GM23338 (cell line): ENCODE results near the gene AJM1. TPM values are rescaled to one million over a fixed set of nuclear protein-coding genes. Genes with fewer than 3 reads are reported as not detected.
"Not testable (repeated sequence)": the region's sequence is repeated elsewhere in the genome, so short reads cannot be mapped to it uniquely, and the experiment has no call there.

Source experiments
- ATAC-seq: fragments of 200-7000 bp; cut with Tn5 transposase; 3 replicates; pipeline ENCODE4 v1.9.1; 2020
- DNase-seq: peaks from one replicate; pipeline ENCODE4 v3.0.0-alpha.2; 2015; ENCODE audit warnings: low spot score
- H2AFZ ChIP-seq: fragments of 200-600 bp; sonication (generic); 2 replicates; pipeline ENCODE4 v1.8.0; 2016; ENCODE audit warnings: antibody characterized with exemption, mild to moderate bottlenecking, moderate library complexity
- H3F3A ChIP-seq: fragments of 200-600 bp; sonication (generic); replicated peaks from 2 replicates; pipeline ENCODE4 v1.8.0; 2017; ENCODE audit warnings: antibody characterized with exemption, mixed run types, low read depth
- H3K27ac ChIP-seq: fragments of 200-600 bp; sonication (generic); 2 replicates; pipeline ENCODE4 v1.6.1; 2016; ENCODE audit warnings: low read depth
- H3K27me3 ChIP-seq: fragments of 200-600 bp; sonication (generic); 2 replicates; pipeline ENCODE4 v1.8.0; 2016; ENCODE audit warnings: mild to moderate bottlenecking, mixed run types, moderate library complexity; ENCODE audit not compliant: insufficient read depth
- H3K36me3 ChIP-seq: fragments of 200-600 bp; sonication (generic); 2 replicates; pipeline ENCODE4 v1.8.0; 2016; ENCODE audit warnings: mild to moderate bottlenecking; ENCODE audit not compliant: insufficient read depth
- H3K4me1 ChIP-seq: fragments of 200-600 bp; sonication (generic); 2 replicates; pipeline ENCODE4 v1.8.0; 2016; ENCODE audit warnings: mild to moderate bottlenecking, moderate library complexity; ENCODE audit not compliant: insufficient read depth
- H3K4me2 ChIP-seq: fragments of 200-600 bp; sonication (generic); 2 replicates; pipeline ENCODE4 v1.7.1; 2017; ENCODE audit warnings: mixed run types
- H3K4me3 ChIP-seq: fragments of 200-600 bp; sonication (generic); 2 replicates; pipeline ENCODE4 v1.6.1; 2016; ENCODE audit warnings: mixed run types
- H3K79me2 ChIP-seq: fragments of 200-600 bp; sonication (generic); replicated peaks from 2 replicates; pipeline ENCODE4 v1.8.0; 2017; ENCODE audit warnings: mild to moderate bottlenecking; ENCODE audit not compliant: insufficient read depth
- H3K9me2 ChIP-seq: fragments of 200-600 bp; sonication (generic); 2 replicates; pipeline ENCODE4 v1.8.0; 2017; ENCODE audit not compliant: insufficient read depth
- H4K20me1 ChIP-seq: fragments of 200-600 bp; sonication (generic); replicated peaks from 2 replicates; pipeline ENCODE4 v1.8.0; 2017; ENCODE audit warnings: mild to moderate bottlenecking; ENCODE audit not compliant: insufficient read depth
- H3K27ac Mint-ChIP-seq: 2 replicates; pipeline ENCODE4 v1.8.0; 2020; ENCODE audit warnings: inconsistent platforms, mild to moderate bottlenecking, moderate library complexity, mixed read lengths
- H3K27me3 Mint-ChIP-seq: 3 replicates; pipeline ENCODE4 v1.8.0; 2022; ENCODE audit warnings: low read depth, mild to moderate bottlenecking, moderate library complexity, mixed read lengths, inconsistent platforms; ENCODE audit not compliant: insufficient read depth, poor library complexity
- H3K36me3 Mint-ChIP-seq: 3 replicates; pipeline ENCODE4 v1.8.0; 2021; ENCODE audit warnings: low read depth, mild to moderate bottlenecking, inconsistent platforms, moderate library complexity, mixed read lengths
- H3K4me1 Mint-ChIP-seq: 3 replicates; pipeline ENCODE4 v1.8.0; 2020; ENCODE audit warnings: mild to moderate bottlenecking, inconsistent platforms, mixed read lengths
- H3K4me3 Mint-ChIP-seq: 3 replicates; pipeline ENCODE4 v1.8.0; 2021; ENCODE audit warnings: moderate library complexity, mild to moderate bottlenecking, inconsistent platforms, mixed read lengths
- H3K9me3 Mint-ChIP-seq: 3 replicates; pipeline ENCODE4 v1.8.0; 2020; ENCODE audit warnings: moderate library complexity, mild to moderate bottlenecking, inconsistent platforms, mixed read lengths
- CREB1 ChIP-seq: fragments of 250-450 bp; sonication (Bioruptor Pico); IDR thresholded peaks from 2 replicates; pipeline ENCODE4 v1.5.0; 2020; ENCODE audit warnings: low read depth, mild to moderate bottlenecking, moderate library complexity
- EZH2 ChIP-seq: fragments of 200-600 bp; sonication (generic); IDR thresholded peaks from one replicate; pipeline ENCODE4 v1.8.0; 2017; ENCODE audit warnings: antibody characterized with exemption, mild to moderate bottlenecking, low read depth; ENCODE audit not compliant: unreplicated experiment
- JUNB ChIP-seq: IDR thresholded peaks from one replicate; pipeline ENCODE4 v1.6.1; 2016; ENCODE audit warnings: antibody characterized with exemption; ENCODE audit not compliant: unreplicated experiment
- NANOG ChIP-seq: IDR thresholded peaks from 2 replicates; pipeline ENCODE4 v1.6.1; 2016; ENCODE audit warnings: antibody characterized with exemption, borderline replicate concordance
- POLR2AphosphoS5 ChIP-seq: IDR thresholded peaks from 2 replicates; pipeline ENCODE4 v1.6.1; 2016; ENCODE audit warnings: antibody characterized with exemption, low read depth
- STAT1 ChIP-seq: IDR thresholded peaks from one replicate; pipeline ENCODE4 v1.6.1; 2016; ENCODE audit warnings: antibody characterized with exemption; ENCODE audit not compliant: unreplicated experiment
- ZNF114 ChIP-seq: fragments of 250-450 bp; sonication (Bioruptor Pico); IDR thresholded peaks from 2 replicates; pipeline ENCODE4 v1.5.0; 2020; ENCODE audit warnings: mild to moderate bottlenecking, moderate library complexity
- ZNF331 ChIP-seq: fragments of 250-450 bp; sonication (Bioruptor Pico); IDR thresholded peaks from 2 replicates; pipeline ENCODE4 v1.5.0; 2020; ENCODE audit warnings: low read depth, mild to moderate bottlenecking, moderate library complexity
- polyA plus RNA-seq: library from polyadenylated mRNA; unstranded; fragments of >200 nt; fragmentation: Nextera tagmentation; extraction: Ambion mirVana; gene quantifications from 2 replicates; pipeline ENCODE4 v1.2.1, GENCODE V29; 2016
- total RNA-seq: library from RNA; depleted of rRNA; stranded (reverse); fragments of >200 nt; shearing (Covaris generic); gene quantifications from 2 replicates; pipeline ENCODE4 v1.2.3, GENCODE V29; 2014
- TF ChIP-seq, protein P1 (sequence below): IDR thresholded peaks from one replicate; pipeline ENCODE4 v1.6.1; 2018; ENCODE audit warnings: antibody characterized with exemption; ENCODE audit not compliant: unreplicated experiment

Gene AJM1
- total and polyA plus RNA-seq, 2 experiments from 2014 or later = 0.36 to 0.49 TPM

- H3K4me1 ChIP-seq = no peaks in the 10 kb centered on the region
- no peaks in the 10 kb centered on the region for H3K79me2 ChIP-seq
- ATAC-seq = no peak
- H3F3A ChIP-seq = peaks cover 5% of the 10 kb centered on the region; the same call in 1 of the 2 replicates
- DNase-seq = no peak
- no peak for TF ChIP-seq POLR2AphosphoS5
- no peak for TF ChIP-seq ZNF114 (CRISPR knock-in tag)
- no peak for TF ChIP-seq STAT1
- TF ChIP-seq, protein P1, sequence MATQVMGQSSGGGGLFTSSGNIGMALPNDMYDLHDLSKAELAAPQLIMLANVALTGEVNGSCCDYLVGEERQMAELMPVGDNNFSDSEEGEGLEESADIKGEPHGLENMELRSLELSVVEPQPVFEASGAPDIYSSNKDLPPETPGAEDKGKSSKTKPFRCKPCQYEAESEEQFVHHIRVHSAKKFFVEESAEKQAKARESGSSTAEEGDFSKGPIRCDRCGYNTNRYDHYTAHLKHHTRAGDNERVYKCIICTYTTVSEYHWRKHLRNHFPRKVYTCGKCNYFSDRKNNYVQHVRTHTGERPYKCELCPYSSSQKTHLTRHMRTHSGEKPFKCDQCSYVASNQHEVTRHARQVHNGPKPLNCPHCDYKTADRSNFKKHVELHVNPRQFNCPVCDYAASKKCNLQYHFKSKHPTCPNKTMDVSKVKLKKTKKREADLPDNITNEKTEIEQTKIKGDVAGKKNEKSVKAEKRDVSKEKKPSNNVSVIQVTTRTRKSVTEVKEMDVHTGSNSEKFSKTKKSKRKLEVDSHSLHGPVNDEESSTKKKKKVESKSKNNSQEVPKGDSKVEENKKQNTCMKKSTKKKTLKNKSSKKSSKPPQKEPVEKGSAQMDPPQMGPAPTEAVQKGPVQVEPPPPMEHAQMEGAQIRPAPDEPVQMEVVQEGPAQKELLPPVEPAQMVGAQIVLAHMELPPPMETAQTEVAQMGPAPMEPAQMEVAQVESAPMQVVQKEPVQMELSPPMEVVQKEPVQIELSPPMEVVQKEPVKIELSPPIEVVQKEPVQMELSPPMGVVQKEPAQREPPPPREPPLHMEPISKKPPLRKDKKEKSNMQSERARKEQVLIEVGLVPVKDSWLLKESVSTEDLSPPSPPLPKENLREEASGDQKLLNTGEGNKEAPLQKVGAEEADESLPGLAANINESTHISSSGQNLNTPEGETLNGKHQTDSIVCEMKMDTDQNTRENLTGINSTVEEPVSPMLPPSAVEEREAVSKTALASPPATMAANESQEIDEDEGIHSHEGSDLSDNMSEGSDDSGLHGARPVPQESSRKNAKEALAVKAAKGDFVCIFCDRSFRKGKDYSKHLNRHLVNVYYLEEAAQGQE = no peak
- TF ChIP-seq ZNF331 (CRISPR knock-in tag) = no peak
- TF ChIP-seq CREB1 (CRISPR knock-in tag) = no peak
- H3K27ac Mint-ChIP-seq = no peak overlapping the region
- H4K20me1 ChIP-seq = peaks cover 6% of the 10 kb centered on the region; the same call in 1 of the 2 replicates
- H3K36me3 Mint-ChIP-seq = peaks cover 33% of the 10 kb centered on the region
- H2AFZ ChIP-seq = no peak overlapping the region
- H3K27me3 Mint-ChIP-seq = peaks cover 12% of the 10 kb centered on the region
- H3K9me2 ChIP-seq = no peaks in the 10 kb centered on the region
- no peaks in the 10 kb centered on the region for H3K27me3 ChIP-seq
- H3K4me1 Mint-ChIP-seq = no peaks in the 10 kb centered on the region
- H3K9me3 Mint-ChIP-seq = no peaks in the 10 kb centered on the region; the same call in 2 of the 3 replicates
- no peak overlapping the region for H3K4me2 ChIP-seq
- no peak overlapping the region for H3K4me3 Mint-ChIP-seq
- H3K27ac ChIP-seq = no peak overlapping the region
- H3K4me3 ChIP-seq = no peak overlapping the region
- no peaks in the 10 kb centered on the region for H3K36me3 ChIP-seq
Measured at GRCh38 chr9:136831720-136832104, 10.6 kb upstream of the AJM1 start.

GRCh38 chr9:136832581-136832980 is 9.7 kb upstream of the AJM1 start:
- Histone ChIP-seq H3K79me2 (no peaks in the 10 kb centered on the region), H3K4me3 (no peak overlapping the region), H3K4me2 (no peak overlapping the region), H2AFZ (no peak overlapping the region), H3K9me2 (no peaks in the 10 kb centered on the region), H3K36me3 (no peaks in the 10 kb centered on the region), H3F3A (peaks cover 5% of the 10 kb centered on the region; the same call in 1 of the 2 replicates), H3K27me3 (no peaks in the 10 kb centered on the region), H3K4me1 (no peaks in the 10 kb centered on the region), H3K27ac (no peak overlapping the region), H4K20me1 (0 out of 2 replicates have a peak, but pooled peaks cover 6% of the 10 kb centered on the region)
- TF ChIP-seq NANOG (no peak), JUNB (no peak), ZNF331 (CRISPR knock-in tag) (no peak), POLR2AphosphoS5 (no peak), EZH2 (no peak), ZNF114 (CRISPR knock-in tag) (no peak)
- TF ChIP-seq, protein P1 = no peak
- no peak overlapping the region for H3K27ac Mint-ChIP-seq
- H3K4me1 Mint-ChIP-seq = no peaks in the 10 kb centered on the region
- ATAC-seq (no peak), DNase-seq (no peak)
- no peaks in the 10 kb centered on the region; the same call in 2 of the 3 replicates for H3K9me3 Mint-ChIP-seq
- no peak overlapping the region for H3K4me3 Mint-ChIP-seq
- peaks cover 33% of the 10 kb centered on the region for H3K36me3 Mint-ChIP-seq
- peaks cover 12% of the 10 kb centered on the region for H3K27me3 Mint-ChIP-seq

DNA sequence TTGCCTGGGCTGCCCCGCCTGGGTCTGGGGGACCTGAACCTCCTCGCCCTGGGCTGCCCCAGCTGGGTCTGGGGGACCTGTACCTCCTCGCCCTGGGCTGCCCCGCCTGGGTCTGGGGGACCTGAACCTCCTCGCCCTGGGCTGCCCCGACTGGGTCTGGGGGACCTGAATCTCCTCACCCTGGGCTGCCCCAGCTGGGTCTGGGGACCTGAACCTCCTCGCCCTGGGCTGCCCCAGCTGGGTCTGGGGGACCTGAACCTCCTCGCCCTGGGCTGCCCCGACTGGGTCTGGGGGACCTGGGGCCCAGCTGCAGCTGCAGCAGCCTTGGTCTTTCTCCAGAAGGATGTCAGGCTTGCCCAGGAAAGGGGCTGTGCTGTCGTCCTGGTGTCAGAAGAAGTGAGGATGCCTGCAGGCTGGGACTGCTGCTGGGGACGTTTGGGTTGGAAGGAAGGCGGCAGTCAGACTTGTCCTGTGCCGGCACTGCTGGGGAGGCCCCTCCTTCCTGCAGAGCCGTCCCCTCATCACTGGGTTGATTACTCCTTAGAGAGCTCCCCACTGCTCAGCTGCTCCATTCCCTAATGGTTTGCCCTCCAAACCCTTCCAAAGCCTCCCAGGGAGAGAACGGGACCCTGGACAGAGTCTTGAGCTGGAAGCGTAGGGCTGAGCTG is 8.8 kb upstream of the AJM1 start:
- ATAC-seq, H3K79me2 ChIP-seq, H3K27ac Mint-ChIP-seq, DNase-seq, H3K27me3 ChIP-seq, H3K9me2 ChIP-seq, H2AFZ ChIP-seq, H3K27ac ChIP-seq, H3K9me3 Mint-ChIP-seq, H3F3A ChIP-seq, H3K36me3 ChIP-seq, H3K4me1 ChIP-seq, H3K4me2 ChIP-seq, H4K20me1 ChIP-seq, H3K4me3 Mint-ChIP-seq, H3K4me1 Mint-ChIP-seq, H3K4me3 ChIP-seq: not testable (repeated sequence)
- Mint-ChIP-seq H3K36me3 (peaks cover 36% of the 10 kb centered on the region), H3K27me3 (peaks cover 14% of the 10 kb centered on the region)
